Mucosa of stomach (tissue), 1 donor: ENCODE results near the gene C22orf31.
"Not testable (repeated sequence)": the region's sequence is repeated elsewhere in the genome, so short reads cannot be mapped to it uniquely, and the experiment has no call there.

Experiments used
- H3K27me3 ChIP-seq: one replicate; pipeline ENCODE4 v1.7.0; 2013; ENCODE audit warnings: mild to moderate bottlenecking, low read length; ENCODE audit not compliant: control insufficient read depth, insufficient read depth
- H3K36me3 ChIP-seq: one replicate; pipeline ENCODE4 v1.7.0; 2013; ENCODE audit warnings: low read length; ENCODE audit not compliant: control insufficient read depth, insufficient read depth
- H3K4me1 ChIP-seq: one replicate; pipeline ENCODE4 v1.7.0; 2013; ENCODE audit warnings: mild to moderate bottlenecking, low read length; ENCODE audit not compliant: control insufficient read depth, insufficient read depth
- H3K4me3 ChIP-seq: one replicate; pipeline ENCODE4 v1.7.0; 2013; ENCODE audit warnings: low read length
- H3K9ac ChIP-seq: one replicate; pipeline ENCODE4 v1.7.0; 2013; ENCODE audit warnings: mild to moderate bottlenecking, low read length, moderate library complexity
- H3K9me3 ChIP-seq: one replicate; pipeline ENCODE4 v1.7.0; 2013; ENCODE audit warnings: mild to moderate bottlenecking, low read length, moderate library complexity; ENCODE audit not compliant: control insufficient read depth
- donor health status: Pancreatic carcinoma.

Gene C22orf31

DNA sequence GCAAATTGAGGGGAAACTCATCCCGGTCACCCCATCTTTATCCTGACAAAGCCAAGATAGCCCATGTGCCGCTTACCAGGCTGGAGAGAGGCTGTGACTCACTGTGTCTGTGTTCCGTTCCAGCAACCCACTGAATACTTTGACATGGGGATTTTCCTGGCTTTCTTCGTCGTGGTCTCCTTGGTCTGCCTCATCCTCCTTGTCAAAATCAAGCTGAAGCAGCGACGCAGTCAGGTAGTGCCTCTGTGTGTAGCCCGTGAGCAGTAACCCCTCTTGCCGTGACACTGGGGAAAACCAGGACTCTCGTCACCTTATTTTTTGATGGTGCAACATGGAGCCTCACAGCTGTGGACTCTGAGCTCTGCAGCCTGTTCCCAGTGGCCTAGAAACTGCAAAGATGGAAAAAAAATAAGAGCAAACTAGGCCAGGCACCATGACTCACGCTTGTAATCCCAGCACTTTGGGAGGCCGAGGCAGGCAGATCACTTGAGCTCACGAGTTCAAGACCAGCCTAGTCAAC, 16.9 kb downstream of the C22orf31 start:
- Histone ChIP-seq H3K4me1 (peaks cover 15% of the 10 kb centered on the region), H3K9me3 (no peaks in the 10 kb centered on the region), H3K27me3 (no peaks in the 10 kb centered on the region), H3K36me3 (no peaks in the 10 kb centered on the region), H3K4me3 (no peak overlapping the region), H3K9ac (no peak overlapping the region)

DNA sequence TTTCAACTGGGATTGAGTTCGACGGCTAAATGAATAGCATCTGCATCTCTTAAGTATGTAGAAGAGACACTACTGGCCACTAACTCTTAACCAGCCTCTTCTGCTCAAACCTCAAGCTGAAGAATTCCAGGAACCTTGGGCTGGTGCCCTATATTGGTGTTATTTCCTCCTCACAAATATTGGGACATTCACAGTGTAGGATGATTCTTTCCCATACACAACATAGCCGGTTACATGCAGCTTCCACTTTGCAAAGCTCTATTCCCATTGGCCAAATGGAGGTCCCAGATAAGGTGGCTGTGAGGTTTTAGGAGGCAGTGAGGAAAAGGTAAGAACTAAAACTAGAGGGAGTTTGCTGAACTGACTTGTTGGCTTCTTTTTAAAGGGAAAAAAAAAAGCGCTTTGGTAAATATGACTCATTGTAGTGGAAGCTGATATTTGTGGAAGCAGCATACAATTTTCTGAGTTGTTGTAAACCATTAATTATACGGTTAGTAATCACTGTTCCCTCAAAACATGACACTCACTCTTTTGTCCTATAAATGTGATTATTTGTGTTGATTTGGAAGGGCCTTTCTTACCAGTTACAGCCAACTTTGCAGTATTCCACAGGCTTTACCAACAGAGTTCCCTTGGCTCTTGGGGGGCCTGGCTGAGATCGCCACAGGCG, 17.6 kb downstream of the C22orf31 start:
- Histone ChIP-seq H3K27me3 (no peaks in the 10 kb centered on the region), H3K9ac (no peak overlapping the region), H3K9me3 (no peaks in the 10 kb centered on the region), H3K4me1 (peaks cover 15% of the 10 kb centered on the region), H3K4me3 (no peak overlapping the region), H3K36me3 (no peaks in the 10 kb centered on the region)

DNA sequence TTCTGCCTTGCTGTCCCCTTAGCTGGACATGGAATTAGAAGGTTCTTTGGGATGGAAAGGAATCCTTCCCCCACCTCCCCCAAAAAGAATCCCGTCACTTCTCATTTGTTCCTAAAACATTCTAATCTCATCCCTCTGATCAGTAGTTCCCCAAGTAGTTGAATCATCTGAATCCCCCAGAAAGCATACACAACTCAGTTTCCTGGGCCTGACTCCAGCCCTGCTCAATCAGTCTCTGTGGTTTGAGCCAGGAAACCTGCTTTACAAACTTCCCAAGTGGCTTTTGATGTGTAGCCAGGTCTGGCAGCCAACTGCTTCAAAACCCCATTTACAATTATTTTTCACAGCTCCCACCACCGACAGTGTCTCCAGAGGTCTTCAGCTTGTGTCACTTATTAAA, 20.2 kb downstream of the C22orf31 start:
- H3K9ac ChIP-seq: no peak overlapping the region
- no peaks in the 10 kb centered on the region for H3K27me3 ChIP-seq
- H3K4me3 ChIP-seq: no peak overlapping the region
- peaks cover 27% of the 10 kb centered on the region for H3K4me1 ChIP-seq
- no peaks in the 10 kb centered on the region for H3K36me3 ChIP-seq
- H3K9me3 ChIP-seq: no peaks in the 10 kb centered on the region

DNA sequence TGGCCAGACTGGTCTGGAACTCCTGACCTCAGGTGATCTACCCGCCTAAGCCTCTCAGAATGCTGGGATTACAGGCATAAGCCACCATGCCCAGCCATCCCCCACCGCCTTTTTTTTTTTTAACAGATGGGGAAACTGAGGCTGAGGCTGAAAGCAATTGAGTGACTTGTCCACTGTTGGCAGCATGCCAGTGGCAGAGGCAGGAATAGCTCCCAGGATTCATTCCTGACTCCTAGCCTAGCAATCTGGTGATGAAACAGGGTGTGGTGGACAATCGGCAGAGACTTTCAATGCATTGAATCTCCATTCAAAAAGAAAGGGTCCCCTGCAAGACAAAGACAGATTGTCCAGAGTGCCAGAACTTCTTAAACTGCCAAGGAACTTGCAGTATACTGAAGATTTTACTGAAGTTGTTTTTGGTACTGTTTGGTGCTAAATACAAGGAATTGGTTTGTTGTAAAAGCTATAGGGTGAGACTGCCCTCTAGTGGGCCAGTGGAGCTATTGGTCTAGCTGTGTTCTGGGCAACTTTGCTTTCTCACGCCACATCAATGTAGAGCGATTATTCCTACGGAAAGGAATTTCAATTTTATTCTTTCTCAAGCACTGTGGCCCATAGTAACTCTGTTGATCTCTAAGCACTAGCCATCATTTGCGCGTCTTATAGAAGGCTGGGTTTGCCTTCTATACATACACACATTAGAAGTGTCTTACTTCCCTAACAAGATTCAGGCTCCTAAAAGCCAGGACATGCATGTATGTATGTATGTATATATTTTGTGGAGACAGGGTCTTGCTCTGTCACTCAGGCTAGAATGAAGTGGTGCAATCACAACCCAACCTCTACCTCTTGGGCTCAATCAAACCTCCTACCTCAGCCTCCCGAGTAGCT, 21.0 kb downstream of the C22orf31 start:
- Histone ChIP-seq H3K4me1 (peaks cover 27% of the 10 kb centered on the region), H3K9me3 (no peaks in the 10 kb centered on the region), H3K4me3 (no peak overlapping the region), H3K9ac (no peak overlapping the region), H3K27me3 (no peaks in the 10 kb centered on the region), H3K36me3 (no peaks in the 10 kb centered on the region)

DNA sequence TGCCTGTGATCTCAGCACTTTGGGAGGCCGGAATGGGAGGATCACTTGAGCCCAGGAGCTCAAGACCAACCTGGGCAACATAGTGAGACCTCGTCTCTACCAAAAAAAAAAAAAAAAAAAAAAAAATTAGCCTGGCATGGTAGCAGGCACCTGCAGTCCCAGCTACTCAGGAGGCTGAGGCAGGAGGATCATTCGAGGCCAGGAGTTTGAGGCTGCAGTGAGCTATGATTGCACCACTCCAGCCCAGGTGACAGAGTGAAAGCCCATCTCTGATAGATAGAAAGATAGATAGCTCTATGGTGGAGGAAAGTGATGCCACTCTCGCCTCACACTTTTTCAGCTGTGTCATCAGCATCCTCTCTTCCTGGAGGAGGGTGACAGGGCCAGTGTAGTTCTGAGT, 21.9 kb downstream of the C22orf31 start:
- not testable (repeated sequence) for H3K9ac ChIP-seq, H3K27me3 ChIP-seq, H3K9me3 ChIP-seq, H3K4me3 ChIP-seq, H3K36me3 ChIP-seq
- peaks cover 27% of the 10 kb centered on the region for H3K4me1 ChIP-seq

DNA sequence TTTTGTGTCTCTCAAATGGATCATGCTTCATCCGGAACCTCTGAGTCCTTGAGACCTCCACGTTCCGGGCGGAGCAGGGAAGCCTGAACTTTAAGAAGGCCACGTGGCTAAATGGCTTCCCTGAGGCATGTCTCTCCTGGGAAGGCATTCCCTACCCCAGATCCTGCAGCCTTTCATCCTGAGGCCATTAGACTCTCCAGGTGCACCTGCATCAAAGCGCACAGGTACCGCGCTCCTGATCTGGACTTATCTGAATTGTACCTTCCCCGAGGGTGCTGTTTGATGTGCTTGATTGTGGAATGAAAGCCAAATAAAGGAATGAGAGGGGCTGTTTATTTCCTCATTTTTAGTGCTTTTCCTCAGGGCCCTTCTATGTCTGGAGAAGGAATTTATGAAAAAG, 22.5 kb downstream of the C22orf31 start:
- Histone ChIP-seq H3K9ac (no peak overlapping the region), H3K4me3 (no peak overlapping the region)

DNA sequence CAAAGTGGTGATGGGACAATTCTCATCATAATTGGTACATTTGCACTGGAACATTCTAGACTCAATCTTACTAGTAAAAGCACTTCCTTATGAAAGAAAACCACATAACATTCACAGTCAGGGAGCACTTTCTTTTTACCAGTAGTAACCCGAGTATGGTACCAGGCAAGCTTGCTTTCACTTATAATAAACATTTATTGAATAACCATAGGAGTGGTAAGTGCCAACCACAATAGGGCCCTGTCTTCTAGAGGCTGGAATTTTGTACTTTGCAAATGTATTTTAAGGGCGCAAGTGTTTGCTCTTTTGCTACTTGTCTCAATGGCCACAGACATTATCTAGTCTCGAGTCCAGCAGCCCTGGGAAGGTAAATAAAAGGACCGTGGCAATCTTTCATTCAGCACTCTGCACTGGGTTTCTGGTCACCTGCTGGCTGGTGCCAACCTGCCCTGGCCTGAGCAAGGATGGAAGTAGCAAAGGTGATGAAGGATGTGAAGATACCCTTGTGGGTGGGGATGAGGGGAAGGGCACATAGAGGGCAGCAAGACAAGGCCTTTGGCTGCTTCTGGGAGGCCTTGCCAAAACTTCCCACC, 24.2 kb downstream of the C22orf31 start:
- Histone ChIP-seq H3K4me3 (no peak overlapping the region), H3K9ac (no peak overlapping the region), H3K36me3 (no peaks in the 10 kb centered on the region), H3K27me3 (no peaks in the 10 kb centered on the region), H3K4me1 (peaks cover 25% of the 10 kb centered on the region), H3K9me3 (no peaks in the 10 kb centered on the region)

More for the DNA sequence above, 22.5 kb downstream of the C22orf31 start:
- Histone ChIP-seq H3K36me3 (no peaks in the 10 kb centered on the region), H3K4me1 (peaks cover 26% of the 10 kb centered on the region), H3K27me3 (no peaks in the 10 kb centered on the region), H3K9me3 (no peaks in the 10 kb centered on the region)

DNA sequence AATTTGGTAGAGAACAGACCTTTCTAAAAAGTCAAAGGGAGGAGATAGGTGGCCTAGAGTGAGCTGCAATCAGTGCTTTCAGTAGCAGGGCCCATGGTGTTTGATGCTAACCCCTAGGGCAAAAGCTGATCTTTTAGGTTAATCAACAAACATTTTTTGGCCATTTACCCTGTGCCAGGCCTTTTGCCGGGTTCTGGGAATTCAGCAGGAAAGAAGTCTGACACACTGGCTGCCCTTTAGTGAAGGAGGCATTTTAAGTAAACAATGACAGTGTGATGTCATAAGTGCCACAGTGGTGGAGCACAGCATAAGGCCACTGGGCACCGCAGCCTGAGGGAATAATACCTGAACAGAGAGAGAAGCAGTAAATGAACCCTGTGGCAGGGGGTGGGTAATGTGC, 29.0 kb downstream of the C22orf31 start:
- H3K36me3 ChIP-seq: no peaks in the 10 kb centered on the region
- H3K4me1 ChIP-seq: peaks cover 34% of the 10 kb centered on the region
- H3K27me3 ChIP-seq: no peaks in the 10 kb centered on the region
- no peak overlapping the region for H3K4me3 ChIP-seq
- no peak overlapping the region for H3K9ac ChIP-seq
- H3K9me3 ChIP-seq: no peaks in the 10 kb centered on the region

DNA sequence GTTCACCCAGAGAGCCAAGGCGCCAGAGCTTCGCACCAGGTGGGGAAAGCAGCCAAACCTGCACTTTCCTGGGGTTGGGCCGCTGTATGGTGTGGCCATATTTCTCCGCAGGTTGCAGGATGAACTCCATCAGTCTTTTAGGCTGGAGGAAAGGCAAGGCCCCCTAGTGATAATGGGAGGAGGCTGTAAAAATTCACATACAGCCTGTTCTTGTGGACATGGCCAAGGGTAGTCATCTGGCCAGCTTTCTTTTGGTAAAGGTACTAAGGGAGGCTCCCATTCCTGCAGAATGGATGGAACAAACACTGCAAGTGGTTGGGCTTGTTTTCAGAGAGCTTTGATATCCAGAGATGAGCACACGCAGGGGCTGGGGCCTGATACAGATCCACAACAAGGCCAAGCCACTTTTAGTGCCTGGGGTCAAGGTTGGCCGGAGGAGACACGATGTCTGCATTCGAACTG, 29.6 kb downstream of the C22orf31 start:
- Histone ChIP-seq H3K36me3 (no peaks in the 10 kb centered on the region), H3K4me3 (no peak overlapping the region), H3K9ac (peak overlapping the region; percentile 29), H3K9me3 (no peaks in the 10 kb centered on the region), H3K4me1 (peaks cover 29% of the 10 kb centered on the region), H3K27me3 (no peaks in the 10 kb centered on the region)

DNA sequence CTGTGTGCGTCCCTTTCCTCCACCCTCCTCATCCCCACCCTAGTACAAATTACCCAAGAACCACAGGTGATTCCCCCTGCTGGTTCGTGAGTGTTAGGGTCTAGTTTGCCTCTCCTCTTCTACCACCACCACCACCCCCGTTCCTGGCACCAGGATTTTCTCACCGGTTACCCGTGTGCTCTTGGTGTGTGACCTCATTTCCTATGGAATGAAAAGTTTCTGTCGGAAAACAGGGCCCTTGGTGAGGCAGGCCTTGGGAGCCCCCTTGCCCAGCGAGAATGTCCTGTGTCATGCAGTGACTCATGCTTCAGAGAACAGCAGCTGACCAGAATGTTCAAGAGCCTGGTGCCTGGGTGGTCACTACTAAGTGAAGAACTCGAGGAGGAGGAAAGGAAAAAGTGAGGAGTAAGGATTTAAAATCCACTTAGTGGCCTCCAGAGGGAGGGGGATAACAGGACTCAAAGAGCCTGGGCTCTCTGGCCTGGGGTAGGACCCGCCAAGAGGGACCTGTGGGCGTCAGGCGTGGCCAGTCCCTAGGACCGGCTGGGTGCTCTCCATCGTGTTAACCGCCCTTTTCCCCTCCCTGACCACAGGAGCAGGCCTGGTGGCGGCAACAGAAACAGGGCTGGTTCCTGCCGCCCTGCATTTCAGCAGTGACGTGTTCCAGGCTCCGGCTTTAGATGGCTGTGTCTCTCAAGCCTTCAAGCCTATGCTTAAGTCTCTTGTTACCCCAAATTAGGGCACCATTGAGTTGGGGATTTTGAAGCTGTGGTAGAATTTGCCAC, 30.2 kb downstream of the C22orf31 start:
- H3K4me3 ChIP-seq: no peak overlapping the region
- peak overlapping the region; percentile 29 for H3K9ac ChIP-seq
- H3K4me1 ChIP-seq: peaks cover 28% of the 10 kb centered on the region
- no peaks in the 10 kb centered on the region for H3K36me3 ChIP-seq
- H3K27me3 ChIP-seq: no peaks in the 10 kb centered on the region
- no peaks in the 10 kb centered on the region for H3K9me3 ChIP-seq

DNA sequence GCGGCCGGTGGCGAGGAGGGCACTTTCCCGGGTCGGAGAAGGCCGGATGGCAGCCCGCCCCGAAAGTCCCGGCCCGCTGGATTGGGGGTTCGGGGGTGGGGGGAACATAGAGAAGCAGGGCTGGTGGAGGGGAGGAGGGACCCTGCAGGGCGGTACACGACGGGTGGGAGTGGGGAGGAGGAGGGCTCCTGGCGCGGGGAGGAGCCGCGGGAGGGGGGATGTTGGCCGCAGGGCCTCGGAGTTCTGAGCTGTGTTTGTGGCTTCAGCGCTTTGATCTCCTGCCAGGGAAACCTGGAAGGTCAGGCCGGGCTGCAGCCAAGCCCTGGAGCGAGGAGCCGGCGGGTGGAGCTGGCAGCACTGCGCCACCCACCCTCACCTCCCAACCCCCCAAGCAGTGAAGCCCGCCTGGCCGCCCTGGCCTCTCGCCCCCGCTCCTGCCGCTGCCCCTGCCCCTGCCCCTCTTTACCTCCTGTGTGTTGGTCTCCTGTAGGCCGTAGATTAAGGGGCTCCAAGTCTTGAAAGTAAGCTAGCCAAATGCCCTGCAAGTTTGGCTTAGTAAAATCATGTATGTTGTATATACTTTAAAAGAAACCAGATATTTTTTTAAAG, 30.9 kb downstream of the C22orf31 start:
- no peaks in the 10 kb centered on the region for H3K27me3 ChIP-seq
- H3K9ac ChIP-seq: peak overlapping the region; percentile 29
- no peak overlapping the region for H3K4me3 ChIP-seq
- H3K36me3 ChIP-seq: no peaks in the 10 kb centered on the region
- peaks cover 28% of the 10 kb centered on the region for H3K4me1 ChIP-seq
- H3K9me3 ChIP-seq: no peaks in the 10 kb centered on the region
